ENCODE data around the gene MED25. TPM values are rescaled to one million over a fixed set of nuclear protein-coding genes. Genes with fewer than 3 reads are reported as not detected.

MED25 gene
- total RNA-seq, 1 experiment from 2014 or later, result 81.2 TPM

- TF ChIP-seq AFF4 (CRISPR knock-in tag; IDR thresholded peaks at IDR 0.05; ENCODE audit: borderline replicate concordance), result no peak
Observed at GRCh38 chr19:49814010-49814409, 4.1 kb upstream of the MED25 start (continued).

- DNase-seq (ENCODE audit: low spot score) (no peak), ATAC-seq (no peak)
- Mint-ChIP-seq H3K4me3 (peak overlapping the region; percentile 25; the same call in 1 of the 2 replicates), H3K9me3 (no peaks in the 10 kb centered on the region), H3K4me1 (peaks cover 24% of the 10 kb centered on the region), H3K27me3 (ENCODE audit: low read depth) (no peaks in the 10 kb centered on the region), H3K36me3 (peaks cover 7% of the 10 kb centered on the region), H3K27ac (peak overlapping the region; percentile 32; the same call in 1 of the 2 replicates)
- ChIA-PET CTCF (no interaction called here), POLR2A (no interaction called here)
- TF ChIP-seq, protein P1, sequence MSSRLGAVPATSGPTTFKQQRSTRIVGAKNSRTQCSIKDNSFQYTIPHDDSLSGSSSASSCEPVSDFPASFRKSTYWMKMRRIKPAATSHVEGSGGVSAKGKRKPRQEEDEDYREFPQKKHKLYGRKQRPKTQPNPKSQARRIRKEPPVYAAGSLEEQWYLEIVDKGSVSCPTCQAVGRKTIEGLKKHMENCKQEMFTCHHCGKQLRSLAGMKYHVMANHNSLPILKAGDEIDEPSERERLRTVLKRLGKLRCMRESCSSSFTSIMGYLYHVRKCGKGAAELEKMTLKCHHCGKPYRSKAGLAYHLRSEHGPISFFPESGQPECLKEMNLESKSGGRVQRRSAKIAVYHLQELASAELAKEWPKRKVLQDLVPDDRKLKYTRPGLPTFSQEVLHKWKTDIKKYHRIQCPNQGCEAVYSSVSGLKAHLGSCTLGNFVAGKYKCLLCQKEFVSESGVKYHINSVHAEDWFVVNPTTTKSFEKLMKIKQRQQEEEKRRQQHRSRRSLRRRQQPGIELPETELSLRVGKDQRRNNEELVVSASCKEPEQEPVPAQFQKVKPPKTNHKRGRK (CRISPR knock-in tag; IDR thresholded peaks at IDR 0.05; ENCODE audit: borderline replicate concordance), result no peak
- TF ChIP-seq RELA (CRISPR knock-in tag; IDR thresholded peaks at IDR 0.05; ENCODE audit: borderline replicate concordance) (no peak), NFE2L1 (CRISPR knock-in tag; IDR thresholded peaks at IDR 0.05) (no peak), NFATC4 (CRISPR knock-in tag; IDR thresholded peaks at IDR 0.05) (no peak)
Observed at GRCh38 chr19:49816590-49816989, 1.5 kb upstream of the MED25 start.

DNA sequence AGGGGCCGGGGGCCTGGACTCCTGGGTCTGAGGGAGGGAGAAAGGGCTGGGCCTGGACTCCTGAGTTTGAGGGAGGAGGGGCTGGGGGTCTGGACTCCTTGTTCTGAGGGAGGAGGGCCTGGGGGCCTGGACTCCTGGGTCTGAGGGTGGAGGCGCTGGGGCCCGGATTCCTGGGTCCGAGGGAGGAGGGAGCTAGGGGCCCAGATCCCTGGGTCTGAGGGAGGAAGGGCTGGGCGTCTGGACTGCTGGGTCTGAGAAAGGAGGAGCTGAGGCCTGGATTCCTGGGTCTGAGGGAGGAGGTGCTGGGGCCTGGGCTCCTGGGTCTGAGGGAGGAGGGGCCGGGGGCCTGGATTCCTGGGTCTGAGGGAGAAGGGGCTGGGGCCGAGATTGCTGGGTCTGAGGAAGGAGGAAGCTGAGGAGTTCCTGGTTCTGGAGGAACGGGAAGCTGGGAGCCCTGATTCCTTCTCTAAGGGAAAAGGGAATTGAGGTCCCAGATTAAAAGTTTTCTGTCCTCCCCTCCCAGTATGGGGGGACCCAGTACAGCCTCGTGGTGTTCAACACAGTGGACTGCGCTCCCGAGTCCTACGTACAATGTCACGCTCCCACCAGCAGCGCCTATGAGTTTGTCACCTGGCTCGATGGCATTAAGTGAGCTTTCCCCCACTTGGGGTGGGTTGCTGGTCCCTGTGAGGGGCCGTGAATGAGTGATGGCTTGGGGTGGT lies 721 bp downstream of the MED25 start:
- Mint-ChIP-seq H3K4me1 (peaks cover 12% of the 10 kb centered on the region), H3K27ac (peak overlapping the region; percentile 99), H3K9me3 (no peaks in the 10 kb centered on the region), H3K27me3 (ENCODE audit: low read depth) (no peaks in the 10 kb centered on the region), H3K4me3 (peak overlapping the region; percentile 99), H3K36me3 (peaks cover 12% of the 10 kb centered on the region)
- POLR2A ChIA-PET, result interaction anchor here (0.9 kb wide), 1 partner anchor 9 kb away, joined by 4 read pairs; no protein-coding TSS in a partner anchor
- no peak for DNase-seq (ENCODE audit: low spot score)
- CTCF ChIA-PET, result interaction anchor here (0.7 to 1.4 kb wide), 3 partner anchors 14 to 101 kb away, joined by 3 to 5 read pairs (median 3); partner anchors contain the start of gene PTOV1
- no peak for ATAC-seq
- TF ChIP-seq TCF7 (CRISPR knock-in tag; IDR thresholded peaks at IDR 0.05; ENCODE audit: low read depth) (no peak), GABPB1 (CRISPR knock-in tag; IDR thresholded peaks at IDR 0.05) (no peak), MLX (CRISPR knock-in tag; IDR thresholded peaks at IDR 0.05) (no peak), ZNF423 (CRISPR knock-in tag; IDR thresholded peaks at IDR 0.05) (no peak), TEAD4 (CRISPR knock-in tag; IDR thresholded peaks at IDR 0.05) (no peak), HMGA2 (CRISPR knock-in tag; IDR thresholded peaks at IDR 0.05) (no peak), ZNF416 (CRISPR knock-in tag; IDR thresholded peaks at IDR 0.05) (no peak), SOX15 (CRISPR knock-in tag; IDR thresholded peaks at IDR 0.05) (no peak), RORB (CRISPR knock-in tag; IDR thresholded peaks at IDR 0.05) (no peak)
- TF ChIP-seq, protein P2, sequence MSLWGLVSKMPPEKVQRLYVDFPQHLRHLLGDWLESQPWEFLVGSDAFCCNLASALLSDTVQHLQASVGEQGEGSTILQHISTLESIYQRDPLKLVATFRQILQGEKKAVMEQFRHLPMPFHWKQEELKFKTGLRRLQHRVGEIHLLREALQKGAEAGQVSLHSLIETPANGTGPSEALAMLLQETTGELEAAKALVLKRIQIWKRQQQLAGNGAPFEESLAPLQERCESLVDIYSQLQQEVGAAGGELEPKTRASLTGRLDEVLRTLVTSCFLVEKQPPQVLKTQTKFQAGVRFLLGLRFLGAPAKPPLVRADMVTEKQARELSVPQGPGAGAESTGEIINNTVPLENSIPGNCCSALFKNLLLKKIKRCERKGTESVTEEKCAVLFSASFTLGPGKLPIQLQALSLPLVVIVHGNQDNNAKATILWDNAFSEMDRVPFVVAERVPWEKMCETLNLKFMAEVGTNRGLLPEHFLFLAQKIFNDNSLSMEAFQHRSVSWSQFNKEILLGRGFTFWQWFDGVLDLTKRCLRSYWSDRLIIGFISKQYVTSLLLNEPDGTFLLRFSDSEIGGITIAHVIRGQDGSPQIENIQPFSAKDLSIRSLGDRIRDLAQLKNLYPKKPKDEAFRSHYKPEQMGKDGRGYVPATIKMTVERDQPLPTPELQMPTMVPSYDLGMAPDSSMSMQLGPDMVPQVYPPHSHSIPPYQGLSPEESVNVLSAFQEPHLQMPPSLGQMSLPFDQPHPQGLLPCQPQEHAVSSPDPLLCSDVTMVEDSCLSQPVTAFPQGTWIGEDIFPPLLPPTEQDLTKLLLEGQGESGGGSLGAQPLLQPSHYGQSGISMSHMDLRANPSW (CRISPR knock-in tag; conservative IDR thresholded peaks at IDR 0.05; ENCODE audit: low read depth), result no peak
- TF ChIP-seq, protein P3, sequence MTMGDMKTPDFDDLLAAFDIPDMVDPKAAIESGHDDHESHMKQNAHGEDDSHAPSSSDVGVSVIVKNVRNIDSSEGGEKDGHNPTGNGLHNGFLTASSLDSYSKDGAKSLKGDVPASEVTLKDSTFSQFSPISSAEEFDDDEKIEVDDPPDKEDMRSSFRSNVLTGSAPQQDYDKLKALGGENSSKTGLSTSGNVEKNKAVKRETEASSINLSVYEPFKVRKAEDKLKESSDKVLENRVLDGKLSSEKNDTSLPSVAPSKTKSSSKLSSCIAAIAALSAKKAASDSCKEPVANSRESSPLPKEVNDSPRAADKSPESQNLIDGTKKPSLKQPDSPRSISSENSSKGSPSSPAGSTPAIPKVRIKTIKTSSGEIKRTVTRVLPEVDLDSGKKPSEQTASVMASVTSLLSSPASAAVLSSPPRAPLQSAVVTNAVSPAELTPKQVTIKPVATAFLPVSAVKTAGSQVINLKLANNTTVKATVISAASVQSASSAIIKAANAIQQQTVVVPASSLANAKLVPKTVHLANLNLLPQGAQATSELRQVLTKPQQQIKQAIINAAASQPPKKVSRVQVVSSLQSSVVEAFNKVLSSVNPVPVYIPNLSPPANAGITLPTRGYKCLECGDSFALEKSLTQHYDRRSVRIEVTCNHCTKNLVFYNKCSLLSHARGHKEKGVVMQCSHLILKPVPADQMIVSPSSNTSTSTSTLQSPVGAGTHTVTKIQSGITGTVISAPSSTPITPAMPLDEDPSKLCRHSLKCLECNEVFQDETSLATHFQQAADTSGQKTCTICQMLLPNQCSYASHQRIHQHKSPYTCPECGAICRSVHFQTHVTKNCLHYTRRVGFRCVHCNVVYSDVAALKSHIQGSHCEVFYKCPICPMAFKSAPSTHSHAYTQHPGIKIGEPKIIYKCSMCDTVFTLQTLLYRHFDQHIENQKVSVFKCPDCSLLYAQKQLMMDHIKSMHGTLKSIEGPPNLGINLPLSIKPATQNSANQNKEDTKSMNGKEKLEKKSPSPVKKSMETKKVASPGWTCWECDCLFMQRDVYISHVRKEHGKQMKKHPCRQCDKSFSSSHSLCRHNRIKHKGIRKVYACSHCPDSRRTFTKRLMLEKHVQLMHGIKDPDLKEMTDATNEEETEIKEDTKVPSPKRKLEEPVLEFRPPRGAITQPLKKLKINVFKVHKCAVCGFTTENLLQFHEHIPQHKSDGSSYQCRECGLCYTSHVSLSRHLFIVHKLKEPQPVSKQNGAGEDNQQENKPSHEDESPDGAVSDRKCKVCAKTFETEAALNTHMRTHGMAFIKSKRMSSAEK (CRISPR knock-in tag; IDR thresholded peaks at IDR 0.05; ENCODE audit: borderline replicate concordance), result no peak
- TF ChIP-seq, protein P4, sequence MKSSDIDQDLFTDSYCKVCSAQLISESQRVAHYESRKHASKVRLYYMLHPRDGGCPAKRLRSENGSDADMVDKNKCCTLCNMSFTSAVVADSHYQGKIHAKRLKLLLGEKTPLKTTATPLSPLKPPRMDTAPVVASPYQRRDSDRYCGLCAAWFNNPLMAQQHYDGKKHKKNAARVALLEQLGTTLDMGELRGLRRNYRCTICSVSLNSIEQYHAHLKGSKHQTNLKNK (CRISPR knock-in tag; IDR thresholded peaks at IDR 0.05), result no peak

Measured in WTC11 (cell line).